ENCODE results near the gene SERINC2. TPM values are rescaled to one million over a fixed set of nuclear protein-coding genes. Genes with fewer than 3 reads are reported as not detected.
"Not testable (repeated sequence)": the region's sequence is repeated elsewhere in the genome, so short reads cannot be mapped to it uniquely, and the experiment has no call there.

SERINC2 gene
- total and polyA plus RNA-seq, 2 donors, result 1.5 to 15.6 TPM

GRCh38 chr1:31381394-31382294, 31.4 kb upstream of the SERINC2 start:
- Histone ChIP-seq H3K4me1 (ENCODE audit: control insufficient read depth in 2 of 2, insufficient read depth in 2 of 2, low read length in 2 of 2) (no peaks in the 10 kb centered on the region), H3K27me3 (ENCODE audit: control insufficient read depth in 2 of 2, insufficient read depth in 1 of 2, low read length in 1 of 2) (peaks cover 0 to 3% of the 10 kb centered on the region in 2 donors), H3K4me3 (ENCODE audit: low read length in 2 of 2) (no peak overlapping the region), H3K36me3 (ENCODE audit: control insufficient read depth in 2 of 2, insufficient read depth in 2 of 2, low read length in 1 of 2) (no peaks in the 10 kb centered on the region), H3K9me3 (ENCODE audit: control insufficient read depth in 2 of 2, insufficient read depth in 1 of 2, low read length in 1 of 2) (peaks cover 0 to 3% of the 10 kb centered on the region in 2 donors), H3K27ac (ENCODE audit: low read depth in 1 of 2, low read length in 1 of 2) (no peak overlapping the region)
- WGBS, result 96% methylated on average over 6 of the region's 6 CpGs
- no peak for DNase-seq (ENCODE audit: low read depth in 6 of 9, low spot score in 9 of 9)

- Histone ChIP-seq H3K27me3 (ENCODE audit: control insufficient read depth in 2 of 2, insufficient read depth in 1 of 2, low read length in 1 of 2) (peaks cover 0 to 3% of the 10 kb centered on the region in 2 donors), H3K9me3 (ENCODE audit: control insufficient read depth in 2 of 2, insufficient read depth in 1 of 2, low read length in 1 of 2) (no peaks in the 10 kb centered on the region), H3K4me1 (ENCODE audit: control insufficient read depth in 2 of 2, insufficient read depth in 2 of 2, low read length in 2 of 2) (no peaks in the 10 kb centered on the region), H3K36me3 (ENCODE audit: control insufficient read depth in 2 of 2, insufficient read depth in 2 of 2, low read length in 1 of 2) (no peaks in the 10 kb centered on the region), H3K4me3 (ENCODE audit: low read length in 2 of 2) (no peak overlapping the region), H3K27ac (ENCODE audit: low read depth in 1 of 2, low read length in 1 of 2) (no peak overlapping the region)
- DNase-seq (ENCODE audit: low read depth in 6 of 9, low spot score in 9 of 9), result no peak
- WGBS, result over 99% methylated on average over 3 of the region's 3 CpGs
These were observed 30.5 kb upstream of the SERINC2 start for GRCh38 chr1:31382379-31382989.

GRCh38 chr1:31383967-31384366, 29.0 kb upstream of the SERINC2 start:
- no peak for DNase-seq (ENCODE audit: low read depth in 6 of 9, low spot score in 9 of 9)
- H3K36me3 ChIP-seq (ENCODE audit: control insufficient read depth in 2 of 2, insufficient read depth in 2 of 2, low read length in 1 of 2), result no peaks in the 10 kb centered on the region
- no peaks in the 10 kb centered on the region for H3K9me3 ChIP-seq (ENCODE audit: control insufficient read depth in 2 of 2, insufficient read depth in 1 of 2, low read length in 1 of 2)
- H3K27ac ChIP-seq (ENCODE audit: low read depth in 1 of 2, low read length in 1 of 2), result no peak overlapping the region
- H3K4me1 ChIP-seq (ENCODE audit: control insufficient read depth in 2 of 2, insufficient read depth in 2 of 2, low read length in 2 of 2), result no peaks in the 10 kb centered on the region
- 98% methylated on average over 1 of the region's 1 CpG for WGBS
- H3K27me3 ChIP-seq (ENCODE audit: control insufficient read depth in 2 of 2, insufficient read depth in 1 of 2, low read length in 1 of 2), result peaks cover 0 to 3% of the 10 kb centered on the region in 2 donors
- H3K4me3 ChIP-seq (ENCODE audit: low read length in 2 of 2), result no peak overlapping the region

- H3K4me3 ChIP-seq (ENCODE audit: low read length in 2 of 2); DNase-seq (ENCODE audit: low read depth in 6 of 9, low spot score in 9 of 9); H3K27ac ChIP-seq (ENCODE audit: low read depth in 1 of 2, low read length in 1 of 2); H3K36me3 ChIP-seq (ENCODE audit: control insufficient read depth in 2 of 2, insufficient read depth in 2 of 2, low read length in 1 of 2); H3K4me1 ChIP-seq (ENCODE audit: control insufficient read depth in 2 of 2, insufficient read depth in 2 of 2, low read length in 2 of 2); H3K9me3 ChIP-seq (ENCODE audit: control insufficient read depth in 2 of 2, insufficient read depth in 1 of 2, low read length in 1 of 2); H3K27me3 ChIP-seq (ENCODE audit: control insufficient read depth in 2 of 2, insufficient read depth in 1 of 2, low read length in 1 of 2): not testable (repeated sequence)
- WGBS, result 93% methylated on average over 8 of the region's 8 CpGs
These were observed 26.3 kb upstream of the SERINC2 start for GRCh38 chr1:31386576-31387243.

GRCh38 chr1:31387612-31388011, 25.4 kb upstream of the SERINC2 start:
- Histone ChIP-seq H3K4me1 (ENCODE audit: control insufficient read depth in 2 of 2, insufficient read depth in 2 of 2, low read length in 2 of 2) (no peaks in the 10 kb centered on the region), H3K9me3 (ENCODE audit: control insufficient read depth in 2 of 2, insufficient read depth in 1 of 2, low read length in 1 of 2) (no peaks in the 10 kb centered on the region), H3K27me3 (ENCODE audit: control insufficient read depth in 2 of 2, insufficient read depth in 1 of 2, low read length in 1 of 2) (peaks cover 0 to under 1% of the 10 kb centered on the region in 2 donors), H3K27ac (ENCODE audit: low read depth in 1 of 2, low read length in 1 of 2) (no peak overlapping the region), H3K36me3 (ENCODE audit: control insufficient read depth in 2 of 2, insufficient read depth in 2 of 2, low read length in 1 of 2) (no peaks in the 10 kb centered on the region), H3K4me3 (ENCODE audit: low read length in 2 of 2) (no peak overlapping the region)
- 90% methylated on average over 10 of the region's 10 CpGs for WGBS
- no peak for DNase-seq (ENCODE audit: low read depth in 6 of 9, low spot score in 9 of 9)

GRCh38 chr1:31389616-31390015, 23.4 kb upstream of the SERINC2 start:
- Histone ChIP-seq H3K27ac (ENCODE audit: low read depth in 1 of 2, low read length in 1 of 2) (no peak overlapping the region), H3K9me3 (ENCODE audit: control insufficient read depth in 2 of 2, insufficient read depth in 1 of 2, low read length in 1 of 2) (no peaks in the 10 kb centered on the region), H3K4me1 (ENCODE audit: control insufficient read depth in 2 of 2, insufficient read depth in 2 of 2, low read length in 2 of 2) (peaks cover 6 to 8% of the 10 kb centered on the region in 2 donors), H3K36me3 (ENCODE audit: control insufficient read depth in 2 of 2, insufficient read depth in 2 of 2, low read length in 1 of 2) (no peaks in the 10 kb centered on the region), H3K27me3 (ENCODE audit: control insufficient read depth in 2 of 2, insufficient read depth in 1 of 2, low read length in 1 of 2) (no peaks in the 10 kb centered on the region), H3K4me3 (ENCODE audit: low read length in 2 of 2) (no peak overlapping the region)
- DNase-seq (ENCODE audit: low read depth in 6 of 9, low spot score in 9 of 9), result no peak
- WGBS, result 98% methylated on average over 7 of the region's 7 CpGs

- Histone ChIP-seq H3K36me3 (ENCODE audit: control insufficient read depth in 2 of 2, insufficient read depth in 2 of 2, low read length in 1 of 2) (no peaks in the 10 kb centered on the region), H3K9me3 (ENCODE audit: control insufficient read depth in 2 of 2, insufficient read depth in 1 of 2, low read length in 1 of 2) (no peaks in the 10 kb centered on the region), H3K4me1 (ENCODE audit: control insufficient read depth in 2 of 2, insufficient read depth in 2 of 2, low read length in 2 of 2) (peaks cover 6 to 12% of the 10 kb centered on the region in 2 donors), H3K4me3 (ENCODE audit: low read length in 2 of 2) (no peak overlapping the region), H3K27me3 (ENCODE audit: control insufficient read depth in 2 of 2, insufficient read depth in 1 of 2, low read length in 1 of 2) (no peaks in the 10 kb centered on the region), H3K27ac (ENCODE audit: low read depth in 1 of 2, low read length in 1 of 2) (no peak overlapping the region)
- no peak for DNase-seq (ENCODE audit: low read depth in 6 of 9, low spot score in 9 of 9)
- WGBS, result 97% methylated on average over 7 of the region's 7 CpGs
These were observed 22.9 kb upstream of the SERINC2 start for GRCh38 chr1:31390071-31390470.

GRCh38 chr1:31393463-31393862, 19.6 kb upstream of the SERINC2 start:
- no peak for DNase-seq (ENCODE audit: low read depth in 6 of 9, low spot score in 9 of 9)
- Histone ChIP-seq H3K4me1 (ENCODE audit: control insufficient read depth in 2 of 2, insufficient read depth in 2 of 2, low read length in 2 of 2) (peaks cover 6 to 12% of the 10 kb centered on the region in 2 donors), H3K4me3 (ENCODE audit: low read length in 2 of 2) (no peak overlapping the region), H3K27me3 (ENCODE audit: control insufficient read depth in 2 of 2, insufficient read depth in 1 of 2, low read length in 1 of 2) (no peaks in the 10 kb centered on the region), H3K36me3 (ENCODE audit: control insufficient read depth in 2 of 2, insufficient read depth in 2 of 2, low read length in 1 of 2) (no peaks in the 10 kb centered on the region), H3K27ac (ENCODE audit: low read depth in 1 of 2, low read length in 1 of 2) (no peak overlapping the region), H3K9me3 (ENCODE audit: control insufficient read depth in 2 of 2, insufficient read depth in 1 of 2, low read length in 1 of 2) (no peaks in the 10 kb centered on the region)

All from thymus (tissue), 11 donors.